ENCODE data around the gene SLC9A5.
A peak's percentile ranks its signal among the peaks of the same experiment; 100 is the strongest.

Gene SLC9A5

GRCh38 chr16:67257486-67258160 is 8.8 kb downstream of the SLC9A5 start:
- DNase-seq: no peak

GRCh38 chr16:67258161-67258835 is 9.5 kb downstream of the SLC9A5 start:
- no peak for DNase-seq

GRCh38 chr16:67259705-67260104 is 10.9 kb downstream of the SLC9A5 start:
- no peak for DNase-seq

GRCh38 chr16:67260426-67261063 is 11.8 kb downstream of the SLC9A5 start:
- DNase-seq: peak; percentile 37

GRCh38 chr16:67263201-67263600 is 14.4 kb downstream of the SLC9A5 start:
- DNase-seq: no peak

- no peak for DNase-seq
Observed at GRCh38 chr16:67264277-67264676, 15.5 kb downstream of the SLC9A5 start.

GRCh38 chr16:67264866-67265265 is 16.1 kb downstream of the SLC9A5 start:
- no peak for DNase-seq

- no peak for DNase-seq
Observed at GRCh38 chr16:67265834-67266233, 17.1 kb downstream of the SLC9A5 start.

- DNase-seq: no peak
Observed at GRCh38 chr16:67268136-67268579, 19.4 kb downstream of the SLC9A5 start.

GRCh38 chr16:67269766-67270165 is 21.0 kb downstream of the SLC9A5 start:
- no peak for DNase-seq

- no peak for DNase-seq
Observed at GRCh38 chr16:67270931-67271338, 22.2 kb downstream of the SLC9A5 start.

GRCh38 chr16:67271446-67271845 is 22.7 kb downstream of the SLC9A5 start:
- DNase-seq: no peak

GRCh38 chr16:67275321-67275720 is 26.5 kb downstream of the SLC9A5 start:
- no peak for DNase-seq

GRCh38 chr16:67277294-67277998 is 28.7 kb downstream of the SLC9A5 start:
- peak; percentile 62 for DNase-seq

- DNase-seq: no peak
Observed at GRCh38 chr16:67277999-67278772, 29.4 kb downstream of the SLC9A5 start.

GRCh38 chr16:67278773-67279295 is 30.1 kb downstream of the SLC9A5 start:
- peak; percentile 74 for DNase-seq

- peak; percentile 89 for DNase-seq
Observed at GRCh38 chr16:67279296-67280089, 30.7 kb downstream of the SLC9A5 start, which contains the start of gene PLEKHG4. PLEKHG4 (plus strand) TSS chr16:67279532; CDS start chr16:67280045, 513 bp downstream.

GRCh38 chr16:67280090-67281015 is 31.6 kb downstream of the SLC9A5 start:
- DNase-seq: no peak

- no peak for DNase-seq
Observed at GRCh38 chr16:67281536-67282446, 33.0 kb downstream of the SLC9A5 start.
